ENCODE data around the gene VAV1. TPM values are rescaled to one million over a fixed set of nuclear protein-coding genes. Genes with fewer than 3 reads are reported as not detected.

The VAV1 gene
- total RNA-seq, 1 experiment from 2014 or later, result 0.05 TPM

DNA sequence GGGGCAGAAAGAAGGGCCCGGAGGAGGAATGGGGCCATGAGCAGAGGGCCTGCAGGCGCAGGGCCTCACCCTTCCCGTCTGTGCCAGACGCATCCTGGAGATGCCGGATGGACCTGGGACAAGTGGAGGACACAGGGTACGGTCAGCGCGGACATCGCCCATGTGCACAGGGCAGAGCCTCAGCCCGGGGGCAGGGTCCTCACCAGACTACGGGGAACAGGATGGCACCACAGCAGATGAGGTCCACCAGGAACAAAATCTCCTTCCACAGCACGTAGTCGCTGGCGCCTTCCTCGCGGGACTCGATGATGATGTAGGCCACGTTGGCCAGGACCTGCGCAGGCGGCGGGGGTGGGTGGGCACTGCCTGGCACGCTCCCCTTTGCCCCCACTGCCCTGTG lies 40.7 kb upstream of the VAV1 start:
- Histone ChIP-seq H3K27ac (ENCODE audit: low read length) (no peak overlapping the region), H3K9me3 (ENCODE audit: control insufficient read depth, insufficient read depth, low read depth, low read length) (no peaks in the 10 kb centered on the region), H3K27me3 (ENCODE audit: control insufficient read depth, insufficient read depth, low read length) (no peaks in the 10 kb centered on the region), H3K36me3 (ENCODE audit: control insufficient read depth, insufficient read depth, low read length) (no peaks in the 10 kb centered on the region; the same call in 1 of the 2 replicates), H3K4me3 (ENCODE audit: low read depth in 2 of 2, low read length in 2 of 2) (no peak overlapping the region), H3K4me1 (ENCODE audit: control insufficient read depth, insufficient read depth, low read length) (no peaks in the 10 kb centered on the region)
- ChIA-PET CTCF (no interaction called here), POLR2A (no interaction called here)
- in situ Hi-C loops (cut with HindIII; ENCODE audit: low pct_unique_long_range_greater_than_20kb, low sequenced_read_pairs) (no loop called here), intact Hi-C loops (cut with micrococcal nuclease; ENCODE audit: unreplicated experiment) (no loop called here)
- TF ChIP-seq, protein P1, sequence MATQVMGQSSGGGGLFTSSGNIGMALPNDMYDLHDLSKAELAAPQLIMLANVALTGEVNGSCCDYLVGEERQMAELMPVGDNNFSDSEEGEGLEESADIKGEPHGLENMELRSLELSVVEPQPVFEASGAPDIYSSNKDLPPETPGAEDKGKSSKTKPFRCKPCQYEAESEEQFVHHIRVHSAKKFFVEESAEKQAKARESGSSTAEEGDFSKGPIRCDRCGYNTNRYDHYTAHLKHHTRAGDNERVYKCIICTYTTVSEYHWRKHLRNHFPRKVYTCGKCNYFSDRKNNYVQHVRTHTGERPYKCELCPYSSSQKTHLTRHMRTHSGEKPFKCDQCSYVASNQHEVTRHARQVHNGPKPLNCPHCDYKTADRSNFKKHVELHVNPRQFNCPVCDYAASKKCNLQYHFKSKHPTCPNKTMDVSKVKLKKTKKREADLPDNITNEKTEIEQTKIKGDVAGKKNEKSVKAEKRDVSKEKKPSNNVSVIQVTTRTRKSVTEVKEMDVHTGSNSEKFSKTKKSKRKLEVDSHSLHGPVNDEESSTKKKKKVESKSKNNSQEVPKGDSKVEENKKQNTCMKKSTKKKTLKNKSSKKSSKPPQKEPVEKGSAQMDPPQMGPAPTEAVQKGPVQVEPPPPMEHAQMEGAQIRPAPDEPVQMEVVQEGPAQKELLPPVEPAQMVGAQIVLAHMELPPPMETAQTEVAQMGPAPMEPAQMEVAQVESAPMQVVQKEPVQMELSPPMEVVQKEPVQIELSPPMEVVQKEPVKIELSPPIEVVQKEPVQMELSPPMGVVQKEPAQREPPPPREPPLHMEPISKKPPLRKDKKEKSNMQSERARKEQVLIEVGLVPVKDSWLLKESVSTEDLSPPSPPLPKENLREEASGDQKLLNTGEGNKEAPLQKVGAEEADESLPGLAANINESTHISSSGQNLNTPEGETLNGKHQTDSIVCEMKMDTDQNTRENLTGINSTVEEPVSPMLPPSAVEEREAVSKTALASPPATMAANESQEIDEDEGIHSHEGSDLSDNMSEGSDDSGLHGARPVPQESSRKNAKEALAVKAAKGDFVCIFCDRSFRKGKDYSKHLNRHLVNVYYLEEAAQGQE (IDR thresholded peaks at IDR 0.05; ENCODE audit: insufficient read depth in 1 of 2, low read depth in 2 of 2, low read length in 1 of 2), result no peak
- TF ChIP-seq TCF7L2 (IDR thresholded peaks at IDR 0.05; ENCODE audit: low read depth, low read length), result no peak
- TF ChIP-seq, protein P2, sequence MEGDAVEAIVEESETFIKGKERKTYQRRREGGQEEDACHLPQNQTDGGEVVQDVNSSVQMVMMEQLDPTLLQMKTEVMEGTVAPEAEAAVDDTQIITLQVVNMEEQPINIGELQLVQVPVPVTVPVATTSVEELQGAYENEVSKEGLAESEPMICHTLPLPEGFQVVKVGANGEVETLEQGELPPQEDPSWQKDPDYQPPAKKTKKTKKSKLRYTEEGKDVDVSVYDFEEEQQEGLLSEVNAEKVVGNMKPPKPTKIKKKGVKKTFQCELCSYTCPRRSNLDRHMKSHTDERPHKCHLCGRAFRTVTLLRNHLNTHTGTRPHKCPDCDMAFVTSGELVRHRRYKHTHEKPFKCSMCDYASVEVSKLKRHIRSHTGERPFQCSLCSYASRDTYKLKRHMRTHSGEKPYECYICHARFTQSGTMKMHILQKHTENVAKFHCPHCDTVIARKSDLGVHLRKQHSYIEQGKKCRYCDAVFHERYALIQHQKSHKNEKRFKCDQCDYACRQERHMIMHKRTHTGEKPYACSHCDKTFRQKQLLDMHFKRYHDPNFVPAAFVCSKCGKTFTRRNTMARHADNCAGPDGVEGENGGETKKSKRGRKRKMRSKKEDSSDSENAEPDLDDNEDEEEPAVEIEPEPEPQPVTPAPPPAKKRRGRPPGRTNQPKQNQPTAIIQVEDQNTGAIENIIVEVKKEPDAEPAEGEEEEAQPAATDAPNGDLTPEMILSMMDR (IDR thresholded peaks at IDR 0.05), result no peak
- no peak for TF ChIP-seq SIN3A (IDR thresholded peaks at IDR 0.05; ENCODE audit: borderline replicate concordance, insufficient read depth, low read depth, low read length)
- no peak for TF ChIP-seq POLR2AphosphoS5 (IDR thresholded peaks at IDR 0.05; ENCODE audit: low read depth, low read length)
- ATAC-seq, result no peak
- BruUV-seq (replicated peaks), result no TSS peak
- DNase-seq (ENCODE audit: low read depth, low spot score), result no peak

DNA sequence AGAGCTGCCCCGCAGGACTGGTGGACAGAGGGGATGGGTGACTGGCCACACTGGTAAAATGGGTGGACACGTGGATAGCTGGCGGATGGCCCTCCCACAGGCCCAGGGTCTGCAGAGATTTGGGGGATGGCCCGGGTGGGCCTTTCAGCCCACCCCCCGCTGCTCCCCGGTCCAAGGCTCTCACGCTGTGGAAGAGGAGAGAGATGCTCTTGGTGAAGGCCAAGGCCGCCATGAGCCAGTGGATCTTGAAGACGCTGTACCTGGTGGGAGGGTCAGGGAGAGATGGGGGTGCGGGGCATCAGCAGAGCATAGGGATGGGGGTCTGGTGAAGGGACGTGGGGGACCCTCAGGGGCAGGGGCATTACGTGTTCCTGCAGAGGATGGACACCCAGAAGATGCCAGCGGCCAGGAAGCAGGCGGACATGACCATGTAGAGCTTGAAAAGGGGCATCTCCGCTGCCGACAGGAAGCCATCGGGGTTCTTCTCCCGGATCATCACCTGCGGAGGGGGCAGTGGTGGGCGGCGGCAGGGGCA lies 39.6 kb upstream of the VAV1 start:
- ChIA-PET CTCF (no interaction called here), POLR2A (no interaction called here)
- intact Hi-C loops (cut with micrococcal nuclease; ENCODE audit: unreplicated experiment), result no loop called here
- no peak overlapping the region for H3K27ac ChIP-seq (ENCODE audit: low read length)
- ATAC-seq (no peak), DNase-seq (ENCODE audit: low read depth, low spot score) (no peak)
- no peak overlapping the region for H3K4me3 ChIP-seq (ENCODE audit: low read depth in 2 of 2, low read length in 2 of 2)
- H3K36me3 ChIP-seq (ENCODE audit: control insufficient read depth, insufficient read depth, low read length), result no peaks in the 10 kb centered on the region; the same call in 1 of the 2 replicates
- H3K27me3 ChIP-seq (ENCODE audit: control insufficient read depth, insufficient read depth, low read length), result no peaks in the 10 kb centered on the region
- in situ Hi-C loops (cut with HindIII; ENCODE audit: low pct_unique_long_range_greater_than_20kb, low sequenced_read_pairs), result no loop called here
- no TSS peak for BruUV-seq (replicated peaks)
- H3K9me3 ChIP-seq (ENCODE audit: control insufficient read depth, insufficient read depth, low read depth, low read length), result no peaks in the 10 kb centered on the region
- TF ChIP-seq, protein P2 (IDR thresholded peaks at IDR 0.05), result no peak
- no peak for TF ChIP-seq POLR2AphosphoS5 (IDR thresholded peaks at IDR 0.05; ENCODE audit: low read depth, low read length)
- TF ChIP-seq SIN3A (IDR thresholded peaks at IDR 0.05; ENCODE audit: borderline replicate concordance, insufficient read depth, low read depth, low read length), result no peak
- TF ChIP-seq TCF7L2 (IDR thresholded peaks at IDR 0.05; ENCODE audit: low read depth, low read length), result no peak
- peaks cover under 1% of the 10 kb centered on the region for H3K4me1 ChIP-seq (ENCODE audit: control insufficient read depth, insufficient read depth, low read length)
